Suprapubic skin (tissue), 3 donors: Measurements from ENCODE around the gene ELMO3.

ENCODE experiments used
- POLR2A ChIP-seq, 2 donors: fragments of 450-650 bp; IDR thresholded peaks; one replicate each; pipeline ENCODE4 v1.6.1; 2017; ENCODE audit warnings: antibody characterized with exemption in 2 of 2, mild to moderate bottlenecking in 2 of 2, moderate library complexity in 2 of 2
- TF ChIP-seq, protein P1 (sequence below), 2 donors: fragments of 200-600 bp in 1 of 2; fragments of 450-650 bp in 1 of 2; sonication (generic) in 1 of 2; IDR thresholded peaks; one replicate each; pipeline ENCODE4 v1.5.1; 2016 to 2019; ENCODE audit warnings: antibody characterized with exemption in 2 of 2, mild to moderate bottlenecking in 1 of 2, moderate library complexity in 1 of 2

DNA sequence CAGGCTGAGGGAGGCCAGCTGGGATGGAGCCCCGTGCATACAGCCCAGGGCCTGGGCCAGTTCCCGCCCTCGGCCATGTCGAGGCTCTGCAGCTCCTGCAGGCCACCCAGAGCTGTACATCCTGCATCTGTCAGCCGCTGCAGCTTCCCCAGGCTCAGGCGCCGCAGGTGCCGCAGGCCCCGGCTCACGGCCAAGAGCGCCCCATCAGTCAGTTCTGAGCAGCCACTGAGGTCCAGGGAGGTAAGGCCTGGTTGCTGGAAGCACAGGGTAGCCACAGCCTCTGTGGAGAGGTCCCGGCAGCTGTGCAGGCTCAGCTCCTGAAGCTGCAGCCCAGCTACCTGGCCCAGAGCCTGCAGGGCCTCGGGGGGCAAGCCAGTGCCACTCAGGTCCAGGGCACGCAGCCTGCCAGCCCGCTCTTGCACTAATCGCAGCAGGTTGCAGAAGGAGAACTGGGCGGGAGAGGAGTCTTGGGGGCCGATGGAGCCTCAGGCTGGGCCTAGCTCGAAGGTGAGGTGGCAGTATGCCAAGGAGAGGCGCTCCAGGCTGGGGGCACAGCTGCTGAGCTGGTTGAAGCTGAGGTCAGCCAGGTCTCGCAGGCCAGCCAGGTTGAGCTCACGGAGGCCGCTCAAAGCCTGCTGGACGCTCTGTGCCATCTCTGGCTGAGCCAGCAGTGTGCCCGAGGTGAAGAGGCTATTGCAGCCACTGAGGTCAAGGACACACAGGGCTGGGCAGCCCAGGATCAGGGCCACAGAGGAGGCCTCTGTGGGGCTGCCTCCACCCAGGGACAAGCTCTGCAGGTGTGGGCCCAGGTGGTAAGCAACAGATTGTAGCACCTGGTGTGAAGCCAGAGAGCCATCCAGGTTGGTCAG is 11.4 kb downstream of the ELMO3 start:
- TF ChIP-seq, protein P1, sequence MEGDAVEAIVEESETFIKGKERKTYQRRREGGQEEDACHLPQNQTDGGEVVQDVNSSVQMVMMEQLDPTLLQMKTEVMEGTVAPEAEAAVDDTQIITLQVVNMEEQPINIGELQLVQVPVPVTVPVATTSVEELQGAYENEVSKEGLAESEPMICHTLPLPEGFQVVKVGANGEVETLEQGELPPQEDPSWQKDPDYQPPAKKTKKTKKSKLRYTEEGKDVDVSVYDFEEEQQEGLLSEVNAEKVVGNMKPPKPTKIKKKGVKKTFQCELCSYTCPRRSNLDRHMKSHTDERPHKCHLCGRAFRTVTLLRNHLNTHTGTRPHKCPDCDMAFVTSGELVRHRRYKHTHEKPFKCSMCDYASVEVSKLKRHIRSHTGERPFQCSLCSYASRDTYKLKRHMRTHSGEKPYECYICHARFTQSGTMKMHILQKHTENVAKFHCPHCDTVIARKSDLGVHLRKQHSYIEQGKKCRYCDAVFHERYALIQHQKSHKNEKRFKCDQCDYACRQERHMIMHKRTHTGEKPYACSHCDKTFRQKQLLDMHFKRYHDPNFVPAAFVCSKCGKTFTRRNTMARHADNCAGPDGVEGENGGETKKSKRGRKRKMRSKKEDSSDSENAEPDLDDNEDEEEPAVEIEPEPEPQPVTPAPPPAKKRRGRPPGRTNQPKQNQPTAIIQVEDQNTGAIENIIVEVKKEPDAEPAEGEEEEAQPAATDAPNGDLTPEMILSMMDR (IDR thresholded peaks at IDR 0.05) = no peak
- TF ChIP-seq POLR2A (IDR thresholded peaks at IDR 0.05) = no peak
